Measurements from ENCODE around the gene INPP4B. TPM values are rescaled to one million over a fixed set of nuclear protein-coding genes. Genes with fewer than 3 reads are reported as not detected.

INPP4B gene
- total RNA-seq, 1 experiment from 2014 or later = 0.07 TPM

DNA sequence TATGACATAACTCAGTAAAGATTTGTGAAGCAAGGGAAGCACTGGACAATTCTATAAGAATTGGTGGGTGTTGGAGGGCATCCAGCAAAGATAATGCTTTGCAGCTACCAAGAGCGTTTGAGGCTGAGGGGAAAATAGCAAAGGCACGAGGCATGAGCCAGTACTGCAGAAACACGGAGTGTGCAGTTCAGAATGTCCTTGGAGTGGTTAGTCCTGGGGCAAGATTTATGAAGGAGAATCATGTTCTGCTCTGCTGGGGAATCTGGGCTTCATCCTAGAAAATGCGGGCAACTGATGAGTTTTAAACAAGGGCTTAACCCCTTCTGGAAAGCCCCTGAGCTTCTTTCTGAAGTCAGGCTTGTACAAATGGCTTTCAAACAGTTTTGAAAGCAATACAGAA is 757.2 kb downstream of the INPP4B start:
- Histone ChIP-seq H4K91ac (ENCODE audit: insufficient read length, low read depth, low read length) (no peak overlapping the region), H3K4ac (ENCODE audit: low read depth, low read length) (no peak overlapping the region), H3K9me3 (ENCODE audit: control insufficient read depth, low read depth, low read length) (no peaks in the 10 kb centered on the region), H3K23me2 (ENCODE audit: insufficient read length, low read depth, low read length, poor library complexity, severe bottlenecking) (no peaks in the 10 kb centered on the region), H4K5ac (ENCODE audit: insufficient read length, low read depth, low read length) (no peak overlapping the region), H3K23ac (ENCODE audit: insufficient read length, low read depth, low read length) (no peak overlapping the region), H2BK12ac (ENCODE audit: insufficient read length, low read depth, low read length) (no peak overlapping the region), H3K79me2 (ENCODE audit: insufficient read depth, low read length) (no peaks in the 10 kb centered on the region), H3K79me1 (ENCODE audit: insufficient read depth, low read depth, low read length, poor library complexity, severe bottlenecking) (no peaks in the 10 kb centered on the region), H3K9ac (ENCODE audit: extremely low read depth, insufficient read length, low read length) (no peak overlapping the region), H4K20me1 (ENCODE audit: control insufficient read depth, insufficient read depth, insufficient read length) (no peaks in the 10 kb centered on the region), H3K27ac (ENCODE audit: insufficient read length, low read depth, low read length) (no peak overlapping the region), H3K4me2 (ENCODE audit: insufficient read depth, insufficient read length, low read length) (no peak overlapping the region), H4K8ac (replicated peaks; ENCODE audit: insufficient read length, low read depth, low read length) (no peak overlapping the region), H2BK15ac (ENCODE audit: low read depth, low read length) (no peak overlapping the region), H3K14ac (ENCODE audit: insufficient read depth, low read length) (no peak overlapping the region), H3K18ac (ENCODE audit: insufficient read length, low read depth, low read length) (no peak overlapping the region), H2BK120ac (ENCODE audit: low read depth, low read length, poor library complexity, severe bottlenecking) (no peak overlapping the region), H3K4me1 (ENCODE audit: insufficient read depth, low read length) (no peaks in the 10 kb centered on the region), H3K56ac (ENCODE audit: insufficient read length, low read depth, low read length) (no peak overlapping the region), H3T11ph (ENCODE audit: low read length) (no peak overlapping the region), H2BK20ac (ENCODE audit: low read depth, low read length, poor library complexity, severe bottlenecking) (no peak overlapping the region), H2AK5ac (ENCODE audit: insufficient read length, low read length) (no peak overlapping the region), H2AFZ (ENCODE audit: low read length) (no peak overlapping the region), H3K27me3 (ENCODE audit: insufficient read depth, low read length) (no peaks in the 10 kb centered on the region), H2BK5ac (ENCODE audit: insufficient read length, low read length) (no peak overlapping the region)
- Mint-ChIP-seq H3K4me1 (no peaks in the 10 kb centered on the region), H3K27me3 (ENCODE audit: low read depth) (no peaks in the 10 kb centered on the region), H3K4me3 (no peak overlapping the region), H3K36me3 (ENCODE audit: insufficient read depth in 1 of 3, low read depth in 3 of 3) (no peaks in the 10 kb centered on the region), H3K9me3 (no peaks in the 10 kb centered on the region), H3K27ac (0 out of 7 replicates have a peak overlapping the region, but pooled peaks of 1 of the 3 experiments have one; percentile 8)
- WGBS (ENCODE audit: extremely low coverage, insufficient read length, low lambda C conversion rate) = no CpG with 5 or more reads among the region's 4 CpGs
- TF ChIP-seq, protein P1, sequence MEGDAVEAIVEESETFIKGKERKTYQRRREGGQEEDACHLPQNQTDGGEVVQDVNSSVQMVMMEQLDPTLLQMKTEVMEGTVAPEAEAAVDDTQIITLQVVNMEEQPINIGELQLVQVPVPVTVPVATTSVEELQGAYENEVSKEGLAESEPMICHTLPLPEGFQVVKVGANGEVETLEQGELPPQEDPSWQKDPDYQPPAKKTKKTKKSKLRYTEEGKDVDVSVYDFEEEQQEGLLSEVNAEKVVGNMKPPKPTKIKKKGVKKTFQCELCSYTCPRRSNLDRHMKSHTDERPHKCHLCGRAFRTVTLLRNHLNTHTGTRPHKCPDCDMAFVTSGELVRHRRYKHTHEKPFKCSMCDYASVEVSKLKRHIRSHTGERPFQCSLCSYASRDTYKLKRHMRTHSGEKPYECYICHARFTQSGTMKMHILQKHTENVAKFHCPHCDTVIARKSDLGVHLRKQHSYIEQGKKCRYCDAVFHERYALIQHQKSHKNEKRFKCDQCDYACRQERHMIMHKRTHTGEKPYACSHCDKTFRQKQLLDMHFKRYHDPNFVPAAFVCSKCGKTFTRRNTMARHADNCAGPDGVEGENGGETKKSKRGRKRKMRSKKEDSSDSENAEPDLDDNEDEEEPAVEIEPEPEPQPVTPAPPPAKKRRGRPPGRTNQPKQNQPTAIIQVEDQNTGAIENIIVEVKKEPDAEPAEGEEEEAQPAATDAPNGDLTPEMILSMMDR (conservative IDR thresholded peaks at IDR 0.05) = no peak
- DNase-seq = no peak

All from H9 (cell line).